GM21825 (cell line): Measurements from ENCODE around the gene FCRL4.
A peak's percentile ranks its signal among the peaks of the same experiment; 100 is the strongest.

Experiments used
- ATAC-seq: cut with Tn5 transposase; IDR thresholded peaks from one replicate; pipeline ENCODE4 v1.9.1; 2021; ENCODE audit warnings: mild to moderate bottlenecking, moderate library complexity; ENCODE audit not compliant: unreplicated experiment

FCRL4 gene

DNA sequence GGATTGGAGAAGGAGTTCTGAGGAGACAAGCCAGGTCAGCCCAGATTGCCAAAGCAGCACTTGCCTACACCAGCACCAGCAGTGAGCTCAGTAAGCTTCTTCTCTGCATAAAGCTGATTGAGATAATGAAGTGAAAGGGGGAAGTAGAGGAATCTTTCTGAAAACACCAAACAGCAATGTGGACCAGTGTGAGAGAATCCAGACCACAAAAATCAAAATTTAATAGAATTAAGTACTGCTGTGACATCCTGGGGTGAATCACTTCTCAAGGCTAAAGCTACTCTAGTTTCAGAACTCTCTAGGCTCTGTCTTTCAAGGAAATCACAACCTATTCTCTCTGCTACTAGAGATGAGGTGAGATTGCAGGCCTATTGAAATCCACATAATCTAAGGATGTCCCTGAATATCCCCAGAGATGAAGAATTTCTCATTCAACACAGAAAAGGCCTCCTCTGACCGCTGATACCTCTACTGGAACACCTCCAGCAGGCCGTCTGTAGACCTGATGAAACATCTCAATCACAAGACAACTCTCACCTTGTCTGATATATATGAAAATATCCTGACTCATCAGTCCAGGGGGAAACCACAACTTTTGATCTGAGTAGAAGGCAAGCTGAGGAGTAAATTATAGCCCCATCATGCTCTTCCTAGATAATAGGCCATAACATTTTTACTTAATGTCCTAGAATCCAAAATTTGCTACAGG is at the start of gene FCRL4:
Gene FCRL4, minus strand, starts transcription at position 127 of the 709 bp plus-strand sequence. CDS start 141 bp downstream, outside the sequence.
- ATAC-seq = peak; percentile 62

DNA sequence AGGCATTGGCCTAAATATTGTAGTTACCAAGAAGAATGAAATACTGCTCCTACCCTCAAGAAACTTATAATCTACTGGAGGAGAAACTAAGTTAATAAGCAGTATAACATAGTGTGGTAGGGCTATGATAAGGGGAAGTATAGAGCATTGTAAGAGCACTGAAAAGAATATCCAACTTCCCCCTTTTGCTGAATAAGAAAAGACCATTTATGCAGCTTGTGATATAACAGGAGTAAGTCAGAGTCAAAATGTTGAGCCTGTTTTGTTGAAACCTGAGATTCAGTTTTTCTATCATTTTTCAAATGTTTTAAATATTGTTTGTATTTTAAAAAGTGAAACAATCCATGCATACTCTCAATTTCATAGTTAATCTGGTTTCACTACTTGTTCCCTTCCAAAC is 48.3 kb upstream of the FCRL4 start:
- no peak for ATAC-seq

DNA sequence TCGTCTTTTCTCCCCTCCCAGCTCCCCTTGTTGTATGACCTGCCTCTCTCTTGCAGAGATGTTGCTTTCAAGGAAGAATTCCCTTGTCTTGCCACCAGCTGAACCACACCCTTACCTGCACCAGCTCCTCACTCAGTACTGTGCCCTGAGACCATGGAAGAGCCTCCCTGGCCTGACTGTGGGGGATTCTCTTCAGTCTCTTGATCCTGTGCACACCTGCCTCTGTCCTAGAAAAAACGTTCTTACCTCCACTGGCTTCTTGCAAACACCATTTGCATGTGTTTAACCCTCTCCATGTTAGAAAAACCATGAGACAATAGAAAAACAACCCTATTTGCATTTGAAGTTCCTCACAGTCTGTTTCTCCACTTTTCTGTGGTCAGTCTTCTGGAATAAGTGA is 43.3 kb upstream of the FCRL4 start:
- no peak for ATAC-seq

DNA sequence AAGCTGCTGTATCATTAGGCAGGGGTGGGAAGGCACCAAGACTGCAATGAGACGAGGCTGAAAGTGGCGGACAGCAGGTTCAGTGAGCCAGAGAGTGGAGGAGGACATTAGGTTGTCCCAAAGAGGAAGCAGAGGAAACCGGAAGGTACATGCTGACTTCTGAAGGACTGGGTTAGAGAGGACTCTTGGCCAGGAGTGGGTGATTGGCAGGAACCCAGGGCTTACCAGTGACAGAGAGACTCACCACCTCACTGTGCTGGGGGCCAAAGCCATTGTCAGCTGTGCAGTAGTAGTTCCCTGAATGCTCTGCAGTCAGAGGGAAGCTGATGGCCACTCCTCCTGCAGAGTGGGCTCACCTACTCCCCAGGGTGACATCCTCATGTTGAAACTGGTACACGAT is 41.9 kb upstream of the FCRL4 start:
- ATAC-seq = no peak

DNA sequence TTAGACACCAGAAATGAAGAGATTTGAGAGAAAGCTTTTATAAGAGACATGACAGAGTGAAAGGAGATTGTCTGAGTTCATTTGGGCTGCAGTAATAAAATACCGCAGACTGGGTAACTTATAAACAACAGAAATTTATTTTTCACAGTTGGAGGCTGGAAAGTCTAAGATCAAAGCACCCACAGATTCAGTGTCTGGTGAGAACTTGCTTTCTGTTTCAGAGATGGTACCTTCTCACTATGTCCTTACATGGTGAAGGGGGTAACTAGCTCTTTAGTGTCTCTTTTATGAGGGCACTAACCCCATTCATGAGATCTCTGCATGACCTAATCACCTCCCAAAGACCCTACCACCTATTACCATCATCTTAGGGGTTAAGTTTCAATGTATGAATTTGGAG is 30.9 kb upstream of the FCRL4 start:
- ATAC-seq = no peak

DNA sequence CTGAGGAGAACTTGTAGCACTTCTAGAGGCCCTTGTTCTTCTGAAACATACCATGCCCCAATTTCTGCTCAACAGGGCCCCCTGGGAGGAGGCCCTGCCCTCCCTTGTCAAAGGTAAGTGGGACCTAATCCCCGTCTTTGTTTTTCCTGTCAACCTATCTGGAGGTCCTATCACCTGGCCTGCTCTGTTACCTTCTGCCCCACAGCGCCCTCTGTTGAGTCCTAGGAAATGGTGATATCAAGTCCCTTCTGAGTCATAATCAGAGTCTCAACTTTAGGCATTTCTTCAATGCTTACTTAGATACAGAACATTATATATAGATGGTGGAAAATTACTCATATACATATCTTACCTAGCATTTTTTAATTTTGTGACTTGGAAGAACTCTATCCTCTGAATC is 28.2 kb upstream of the FCRL4 start:
- no peak for ATAC-seq

DNA sequence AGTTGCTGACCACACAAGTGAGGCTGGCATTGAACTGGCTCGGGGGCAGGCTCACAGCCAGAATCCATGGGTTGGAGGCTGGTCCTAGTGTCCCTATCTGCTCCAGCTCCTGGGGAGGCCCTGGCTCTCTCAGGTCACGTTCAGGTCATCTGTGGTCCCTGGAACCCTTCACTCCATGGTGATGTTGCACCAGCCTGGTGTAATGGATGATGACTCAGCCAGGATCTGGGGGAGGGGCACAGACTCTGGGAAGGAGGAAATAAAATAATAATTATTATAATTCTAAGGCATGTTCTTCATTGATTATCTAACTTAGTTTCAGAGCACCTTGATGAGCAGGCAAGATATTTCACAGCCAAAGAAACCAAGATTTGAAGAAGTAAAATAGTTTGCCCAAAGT is 26.6 kb upstream of the FCRL4 start:
- ATAC-seq = no peak

DNA sequence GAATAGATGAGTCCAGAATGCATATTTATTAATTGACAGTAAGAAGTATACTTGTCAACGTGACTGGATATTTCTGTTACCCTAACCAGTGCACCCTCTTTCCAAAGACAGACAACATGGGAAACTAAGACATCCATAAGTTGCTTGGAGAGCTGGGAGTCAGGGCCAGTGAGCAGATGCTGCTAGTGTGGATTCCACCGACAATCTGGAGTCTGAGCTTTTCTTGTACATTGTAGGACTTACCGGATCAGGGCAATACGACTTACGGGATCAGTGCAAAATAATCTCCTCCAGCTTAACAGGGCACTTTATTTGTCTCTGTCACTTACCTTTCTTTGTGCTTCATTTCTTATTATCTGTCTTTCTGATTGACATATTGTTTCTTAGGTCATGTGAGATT is 24.6 kb upstream of the FCRL4 start:
- ATAC-seq = no peak

DNA sequence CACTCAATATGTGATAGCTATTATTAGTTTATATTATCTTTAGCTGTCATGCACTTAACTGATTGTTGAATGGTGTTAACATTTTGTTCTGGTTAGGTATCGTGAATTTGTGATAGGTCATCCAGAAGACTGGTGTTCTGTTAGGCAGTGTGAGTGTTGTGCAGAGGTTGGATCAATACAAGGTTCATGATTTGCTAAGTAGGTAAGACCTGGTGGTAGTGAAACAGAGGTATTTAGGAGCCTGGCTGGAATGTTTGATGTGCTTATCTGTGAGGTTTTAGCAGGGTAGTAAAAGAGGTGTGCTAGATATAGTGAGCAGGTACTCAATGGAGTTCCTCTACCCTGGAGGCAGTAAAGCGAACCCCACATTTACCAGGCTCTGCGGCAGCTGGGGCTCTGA is 20.3 kb upstream of the FCRL4 start:
- no peak for ATAC-seq

DNA sequence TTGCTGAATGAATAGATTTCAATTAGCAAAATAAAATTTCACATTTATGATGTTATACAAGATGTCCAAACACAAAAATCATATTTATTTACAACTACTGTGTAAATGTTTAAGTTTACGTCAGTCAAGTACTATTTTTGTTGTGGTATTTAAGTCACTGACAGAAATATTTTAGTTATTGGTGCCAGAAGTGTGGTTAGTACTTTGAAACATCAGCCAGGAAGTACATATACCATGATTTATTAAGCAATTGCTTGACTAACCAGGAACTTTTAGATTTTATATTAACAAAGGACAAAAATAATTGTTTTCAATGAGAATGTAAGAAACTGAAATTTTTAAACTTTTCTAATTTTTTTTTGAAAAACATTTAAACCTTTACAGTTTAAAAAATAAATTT is 2.4 kb upstream of the FCRL4 start:
- ATAC-seq = no peak

DNA sequence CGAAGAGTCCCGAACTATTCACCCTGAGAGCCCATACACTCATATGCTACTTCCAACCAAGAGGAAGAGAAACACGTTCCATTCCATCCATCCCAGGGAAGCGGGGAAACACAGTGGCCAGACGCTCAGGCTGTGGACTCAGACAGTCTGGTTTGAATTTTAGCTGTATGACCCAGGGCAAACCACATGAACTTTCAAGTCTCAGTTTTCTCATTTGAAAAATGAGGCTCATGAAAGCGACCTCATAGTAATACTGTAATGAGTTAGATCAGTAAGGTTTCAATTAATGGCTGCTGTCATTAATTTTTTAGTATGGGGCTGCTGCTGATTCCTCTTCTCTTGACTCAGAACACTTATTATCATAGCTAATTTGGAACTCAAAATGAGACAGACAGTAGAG is 1.5 kb downstream of the FCRL4 start:
- peak; percentile 43 for ATAC-seq

DNA sequence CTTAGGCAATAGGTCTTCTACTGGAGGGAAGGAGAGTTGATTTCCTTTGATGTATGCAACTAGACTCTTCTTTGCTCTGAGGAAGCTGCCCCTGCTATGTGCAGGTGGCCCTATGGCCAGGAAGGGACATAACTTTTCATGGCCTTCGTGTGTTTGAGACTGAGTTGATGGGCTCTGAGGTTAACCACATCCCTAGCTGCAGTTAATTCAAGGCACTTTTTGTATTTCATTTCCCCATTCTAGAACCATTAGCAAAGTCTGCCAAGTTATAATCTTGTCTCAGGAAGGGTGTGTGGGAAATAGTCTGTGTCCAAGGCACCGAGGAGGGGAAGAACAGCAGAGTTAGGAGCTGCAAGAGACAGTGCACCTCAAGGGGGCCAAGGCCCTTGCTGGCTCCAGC is 2.5 kb downstream of the FCRL4 start:
- peak; percentile 58 for ATAC-seq

DNA sequence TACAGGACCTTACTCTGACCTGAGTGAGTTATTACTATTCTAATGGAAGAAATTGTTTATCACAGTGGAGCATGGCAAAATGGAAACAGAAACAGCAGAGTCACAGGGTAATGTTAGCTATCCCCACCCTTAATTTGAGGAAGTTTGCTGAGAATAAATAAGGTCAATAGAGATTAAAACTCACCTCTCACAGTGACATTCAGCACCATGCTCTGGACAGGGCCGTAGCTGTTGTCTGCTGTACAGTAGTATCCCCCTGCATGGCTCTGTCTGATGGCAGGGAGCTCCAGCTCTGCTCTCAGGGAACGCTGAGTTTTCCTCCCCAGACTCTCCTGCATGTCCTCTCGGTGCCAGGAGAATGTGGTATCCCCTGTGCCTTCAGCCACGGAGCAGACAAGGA is 11.9 kb downstream of the FCRL4 start:
- no peak for ATAC-seq

DNA sequence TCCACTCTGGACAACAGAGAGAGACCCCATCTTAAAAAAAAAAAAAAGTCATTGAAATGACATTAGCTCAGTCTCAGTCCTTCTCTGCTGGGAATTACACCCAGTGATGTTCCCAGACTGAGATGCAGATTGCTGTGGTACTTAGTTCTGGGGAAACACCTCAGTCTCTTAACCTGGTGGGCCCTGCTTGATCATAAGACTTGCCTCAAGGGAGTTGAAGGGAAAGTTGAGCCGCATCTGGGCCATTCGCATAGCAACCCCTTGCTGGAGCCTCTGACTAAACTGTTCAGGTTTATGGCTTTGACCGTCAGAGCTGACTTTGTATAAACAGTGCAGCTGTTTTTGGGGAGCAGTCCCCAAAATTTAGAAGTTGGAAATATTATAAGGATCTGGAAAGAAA is 13.4 kb downstream of the FCRL4 start:
- ATAC-seq = no peak

DNA sequence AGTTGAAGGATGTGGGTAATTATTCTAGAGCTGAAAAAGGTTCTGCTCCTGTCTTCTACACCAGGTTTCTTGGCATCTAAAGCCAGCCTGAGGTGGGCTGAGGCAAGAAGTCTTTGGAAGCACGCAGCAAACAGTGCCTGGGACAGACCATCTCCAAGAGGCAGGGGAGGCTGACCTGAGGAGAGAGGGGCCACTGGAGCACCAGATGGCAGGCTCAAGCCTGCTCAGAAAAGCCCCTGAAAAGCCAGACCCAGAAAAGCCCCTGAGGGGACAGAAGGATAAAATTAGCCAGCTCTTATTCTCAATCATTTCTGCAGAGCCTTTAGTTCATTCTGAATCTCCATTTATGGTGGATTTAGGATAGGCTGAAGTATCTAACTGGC is 17.1 kb downstream of the FCRL4 start:
- ATAC-seq = no peak

DNA sequence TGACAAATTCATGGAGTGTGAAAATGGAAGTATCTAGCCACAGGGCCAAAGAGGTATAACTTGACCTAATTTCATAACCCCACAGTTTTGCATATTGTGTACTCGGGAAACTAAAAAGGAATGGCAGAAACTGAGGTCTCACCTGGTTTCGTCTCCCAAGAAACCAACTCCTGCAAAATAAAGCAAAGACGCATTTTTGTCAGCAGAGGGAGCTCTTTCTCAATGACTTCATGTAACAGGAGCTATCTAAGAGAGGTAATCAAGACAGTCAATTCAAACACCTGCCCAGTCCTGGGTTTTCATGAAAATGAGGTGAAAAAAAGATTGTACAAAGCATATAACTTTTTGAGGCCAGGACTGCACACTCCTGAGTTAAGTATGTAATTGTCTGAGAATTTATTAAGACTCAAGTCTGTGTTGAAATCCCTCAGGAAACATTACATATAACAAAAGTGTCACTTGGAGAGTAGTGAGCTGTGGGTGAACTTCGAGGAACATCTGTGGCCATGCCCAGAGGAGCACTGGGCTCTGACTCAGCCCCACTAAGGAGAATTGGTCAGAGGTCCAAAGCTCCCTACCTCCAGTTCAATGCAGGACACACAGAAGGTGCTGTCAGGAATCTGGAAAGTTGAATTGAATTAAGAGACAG is 17.6 kb downstream of the FCRL4 start:
- no peak for ATAC-seq

DNA sequence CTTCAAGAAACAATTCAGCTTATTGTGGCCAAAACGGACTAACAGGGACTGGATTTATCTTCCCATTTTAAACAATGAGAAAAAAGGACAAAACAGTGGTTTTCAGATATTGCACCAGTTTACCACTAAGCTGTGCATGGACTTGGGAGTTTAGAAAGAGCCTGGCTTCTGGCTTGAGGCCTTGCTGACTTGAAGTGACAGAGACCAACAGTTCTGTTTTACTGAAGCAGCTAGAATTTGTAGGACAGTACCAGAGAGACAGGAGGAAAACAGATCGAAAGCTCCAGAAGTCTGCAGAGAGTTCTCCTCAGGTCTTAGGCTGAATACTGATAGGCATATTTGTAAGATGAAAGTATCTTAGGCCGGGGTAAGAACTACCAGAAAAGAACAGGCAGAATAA is 20.5 kb downstream of the FCRL4 start:
- no peak for ATAC-seq

DNA sequence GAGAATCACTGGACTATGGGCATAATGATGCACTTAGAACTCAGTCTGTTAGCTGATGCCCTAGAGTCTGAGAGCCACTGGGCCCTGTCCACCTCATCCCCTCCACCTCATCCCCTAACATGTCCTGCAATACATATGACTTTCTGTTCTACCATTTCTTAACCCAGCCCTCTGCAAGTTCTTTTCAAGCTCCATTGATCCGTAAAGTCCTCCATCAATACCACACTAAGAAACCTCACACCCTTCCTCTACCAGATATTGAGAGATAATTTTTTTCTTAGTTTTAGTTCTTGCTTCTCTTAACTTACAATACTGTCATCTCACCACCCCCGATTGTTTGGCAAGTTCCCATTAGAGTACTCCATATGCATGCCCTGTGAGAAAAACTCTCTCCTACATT is 22.1 kb downstream of the FCRL4 start:
- ATAC-seq = peak; percentile 69

DNA sequence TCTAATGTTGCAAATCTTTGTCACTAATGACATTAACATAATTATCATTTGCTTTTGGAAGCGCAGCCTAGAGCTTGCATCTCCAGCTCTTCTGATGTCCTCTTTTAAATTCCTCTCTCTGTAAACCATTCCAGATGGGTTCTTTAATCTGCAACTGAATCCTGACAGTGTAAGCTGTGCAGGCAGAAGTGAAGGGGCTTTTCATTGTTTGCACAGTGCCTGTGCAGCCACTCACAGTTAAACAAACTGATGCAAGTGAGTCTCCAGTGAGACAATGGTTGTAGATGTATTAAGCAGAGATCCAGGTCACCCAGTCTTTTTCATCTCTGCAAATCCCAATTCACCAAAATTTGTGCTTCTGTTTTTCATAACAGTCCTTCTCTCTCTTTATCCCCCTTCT is 23.0 kb downstream of the FCRL4 start:
- ATAC-seq = no peak

DNA sequence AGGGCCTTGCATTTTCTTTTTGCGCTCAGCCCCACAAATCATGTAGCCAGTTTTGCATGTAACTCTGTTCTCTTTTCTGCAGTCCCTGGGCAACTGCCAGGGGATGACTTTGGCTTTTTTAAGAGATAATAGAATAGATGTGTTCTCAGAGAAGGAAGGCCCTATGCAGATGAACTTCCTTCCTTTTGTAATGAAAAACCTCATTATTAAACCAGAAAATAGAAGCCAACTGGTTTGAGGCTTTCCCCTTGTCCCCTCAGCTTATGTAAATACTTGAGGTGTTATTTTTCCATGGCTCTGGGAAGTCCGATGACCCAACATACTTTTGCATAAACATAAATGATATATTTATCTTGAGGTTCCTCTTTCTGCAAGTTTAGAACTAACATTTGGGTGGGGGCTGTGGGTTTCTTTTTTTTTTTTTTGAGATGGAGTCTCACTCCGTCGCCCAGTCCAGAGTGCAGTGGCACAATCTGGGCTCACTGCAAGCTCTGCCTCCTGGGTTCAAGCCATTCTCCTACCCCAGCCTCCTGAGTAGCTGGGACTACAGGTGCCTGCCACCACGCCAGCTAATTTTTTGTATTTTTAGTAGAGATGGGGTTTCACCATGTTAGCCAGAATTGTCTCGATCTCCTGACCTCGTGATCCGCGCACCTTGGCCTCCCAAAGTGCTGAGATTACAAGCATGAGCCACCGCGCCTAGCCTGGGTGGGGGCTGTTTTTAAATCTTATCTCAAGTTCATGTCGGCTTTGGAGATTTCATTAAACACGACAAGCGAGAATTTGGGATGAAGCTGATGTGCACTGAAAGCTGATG is 31.2 kb downstream of the FCRL4 start:
- no peak for ATAC-seq

DNA sequence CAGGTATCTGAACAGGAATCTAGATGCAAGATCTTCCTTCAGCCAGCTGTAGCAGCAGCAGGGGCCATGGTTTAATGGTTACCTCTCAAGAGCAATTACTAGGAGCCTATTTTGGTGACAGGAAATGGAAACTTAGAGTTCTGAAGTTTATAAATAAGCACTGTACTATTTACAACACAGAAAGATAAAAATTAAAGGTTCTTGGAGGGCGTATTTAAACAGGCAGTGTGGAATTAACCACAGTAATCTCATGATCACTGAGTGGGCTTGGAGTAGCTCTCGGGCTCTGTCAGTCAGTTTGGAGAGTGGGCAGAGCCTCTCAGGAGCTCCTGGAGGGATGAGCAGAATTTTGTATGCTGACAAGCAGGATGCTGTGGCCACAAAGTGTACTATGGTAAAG is 35.4 kb downstream of the FCRL4 start:
- peak; percentile 67 for ATAC-seq

DNA sequence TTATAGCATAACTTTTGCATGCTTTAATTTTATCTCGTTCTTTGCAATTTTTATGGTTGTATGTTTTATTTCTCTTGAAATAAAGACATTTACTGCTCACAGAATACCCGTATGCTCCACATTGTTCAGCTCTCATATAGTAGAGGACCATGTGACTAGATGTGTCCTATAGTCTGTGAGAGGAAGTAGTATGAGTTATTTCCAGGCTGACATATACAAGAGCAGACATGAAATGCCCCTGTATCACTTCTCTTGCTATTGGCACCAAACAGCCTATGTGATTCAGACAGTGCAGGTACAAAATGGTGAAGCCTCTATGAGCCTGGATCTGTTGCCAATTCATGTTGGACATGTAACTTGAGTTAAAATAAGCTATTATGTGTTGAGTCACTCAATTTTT is 39.8 kb downstream of the FCRL4 start:
- ATAC-seq = no peak
